Dedifferentiated amniotic fluid mesenchymal stem cell (primary cell): ENCODE data around the gene RHAG.
"Not testable (repeated sequence)": the region's sequence is repeated elsewhere in the genome, so short reads cannot be mapped to it uniquely, and the experiment has no call there.

Experiments
- DNase-seq: peaks from one replicate; pipeline ENCODE4 v3.0.0-alpha.2; 2016; ENCODE audit errors: extremely low spot score

RHAG gene

GRCh38 chr6:49636713-49637349 lies at the start of gene RHAG:
TSS of gene RHAG (minus strand) at chr6:49636839. CDS start at chr6:49636812, 27 bp downstream.
- no peak for DNase-seq

- no peak for DNase-seq
These were observed 40.1 kb upstream of the RHAG start for GRCh38 chr6:49676671-49677281.

- DNase-seq = no peak
These were observed 39.2 kb upstream of the RHAG start for GRCh38 chr6:49675816-49676215.

- DNase-seq = no peak
These were observed 31.5 kb upstream of the RHAG start for GRCh38 chr6:49668083-49668511.

- DNase-seq = no peak
These were observed 30.5 kb upstream of the RHAG start for GRCh38 chr6:49666930-49667757.

- DNase-seq = no peak
These were observed 29.8 kb upstream of the RHAG start for GRCh38 chr6:49666480-49666879.

- DNase-seq = no peak
These were observed 28.2 kb upstream of the RHAG start for GRCh38 chr6:49664817-49665216.

GRCh38 chr6:49664054-49664453 lies 27.4 kb upstream of the RHAG start:
- DNase-seq = not testable (repeated sequence)

GRCh38 chr6:49662892-49663261 lies 26.2 kb upstream of the RHAG start:
- DNase-seq = no peak

- DNase-seq = no peak
These were observed 25.7 kb upstream of the RHAG start for GRCh38 chr6:49662231-49662891.

- DNase-seq = no peak
These were observed 17.3 kb upstream of the RHAG start for GRCh38 chr6:49653942-49654341.

GRCh38 chr6:49653438-49653837 lies 16.8 kb upstream of the RHAG start:
- no peak for DNase-seq

- DNase-seq = no peak
These were observed 14.6 kb upstream of the RHAG start for GRCh38 chr6:49651239-49651638.

- no peak for DNase-seq
These were observed 13.3 kb upstream of the RHAG start for GRCh38 chr6:49649988-49650387.

GRCh38 chr6:49648036-49648435 lies 11.4 kb upstream of the RHAG start:
- DNase-seq = no peak

- no peak for DNase-seq
These were observed 10.8 kb upstream of the RHAG start for GRCh38 chr6:49647476-49647875.

- DNase-seq = no peak
These were observed 10.3 kb upstream of the RHAG start for GRCh38 chr6:49646942-49647341.

- no peak for DNase-seq
These were observed 9.6 kb upstream of the RHAG start for GRCh38 chr6:49646130-49646824.

- no peak for DNase-seq
These were observed 8.5 kb upstream of the RHAG start for GRCh38 chr6:49645139-49645538.

- no peak for DNase-seq
These were observed 2.7 kb upstream of the RHAG start for GRCh38 chr6:49639177-49639817.

GRCh38 chr6:49637350-49637731 lies 702 bp upstream of the RHAG start:
- no peak for DNase-seq
